Hematopoietic multipotent progenitor cell treated with erythropoietin and hydrocortisone succinate and interleukin-3 and kit ligand, for 4 days (in vitro differentiated cells): ENCODE results near the gene IL1A.

Source experiments
- DNase-seq: peaks from one replicate; pipeline ENCODE4 v3.0.0-alpha.2; 2015

Gene IL1A

GRCh38 chr2:112757265-112757664 lies 27.0 kb downstream of the IL1A start:
- DNase-seq, result peak; percentile 51

DNA sequence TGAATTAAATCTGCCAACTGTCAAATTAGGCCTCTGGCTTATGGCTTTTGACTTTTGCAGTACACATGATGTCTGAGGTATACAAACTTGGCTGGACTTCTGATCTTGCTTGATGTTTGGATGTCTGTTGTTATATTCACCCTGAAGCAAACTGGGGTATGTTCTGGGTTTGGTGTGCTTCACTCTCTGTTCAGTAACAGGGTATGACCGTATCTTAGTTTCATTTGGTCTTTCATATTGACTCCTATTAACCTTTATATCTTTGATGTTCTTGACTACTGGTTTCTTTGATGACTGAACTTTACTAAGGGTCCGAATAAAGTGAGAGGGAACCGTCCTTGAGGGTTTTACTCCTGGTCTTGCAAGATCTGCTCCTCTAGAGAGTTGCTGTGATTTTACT lies 28.1 kb downstream of the IL1A start:
- DNase-seq, result no peak

DNA sequence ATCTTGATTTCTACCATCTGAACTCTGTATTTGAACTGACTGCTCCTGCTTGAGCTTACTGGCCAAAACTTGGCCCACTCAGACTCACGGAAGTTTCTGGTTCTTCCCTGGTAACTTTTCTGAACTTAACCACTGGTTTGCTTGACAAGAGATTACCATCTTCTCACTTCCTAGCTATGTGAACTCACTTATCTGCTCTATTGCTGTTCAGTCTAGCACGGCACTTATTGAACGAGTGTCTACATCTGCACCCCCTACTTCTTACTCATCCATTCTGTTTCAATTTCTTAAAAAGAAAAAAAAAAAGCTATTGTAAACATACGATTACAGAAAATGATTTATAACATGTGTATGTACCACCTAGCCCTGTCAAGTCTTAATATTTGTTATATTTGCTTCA lies 28.8 kb downstream of the IL1A start:
- DNase-seq, result no peak

DNA sequence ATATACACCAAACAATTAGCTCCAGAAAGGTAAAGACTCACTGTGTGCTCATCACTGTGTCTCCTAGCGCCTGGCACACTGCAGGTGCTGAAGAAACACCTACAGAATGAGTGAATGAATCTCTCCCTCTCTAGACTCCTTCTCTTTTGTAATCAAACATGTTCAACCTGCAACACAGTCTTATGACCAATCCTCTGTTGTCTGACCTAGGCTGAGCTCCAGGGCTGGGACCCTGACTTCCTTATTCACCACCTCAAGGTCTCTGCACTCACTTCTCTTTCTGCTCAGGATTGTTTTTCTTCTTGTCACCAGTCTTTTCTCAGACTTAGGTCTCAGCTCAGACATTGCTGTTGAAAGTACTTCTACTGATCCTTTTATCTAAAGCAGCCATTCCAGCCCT lies 29.7 kb downstream of the IL1A start:
- peak; percentile 65 for DNase-seq

GRCh38 chr2:112752667-112753066 lies 31.6 kb downstream of the IL1A start:
- DNase-seq, result no peak

DNA sequence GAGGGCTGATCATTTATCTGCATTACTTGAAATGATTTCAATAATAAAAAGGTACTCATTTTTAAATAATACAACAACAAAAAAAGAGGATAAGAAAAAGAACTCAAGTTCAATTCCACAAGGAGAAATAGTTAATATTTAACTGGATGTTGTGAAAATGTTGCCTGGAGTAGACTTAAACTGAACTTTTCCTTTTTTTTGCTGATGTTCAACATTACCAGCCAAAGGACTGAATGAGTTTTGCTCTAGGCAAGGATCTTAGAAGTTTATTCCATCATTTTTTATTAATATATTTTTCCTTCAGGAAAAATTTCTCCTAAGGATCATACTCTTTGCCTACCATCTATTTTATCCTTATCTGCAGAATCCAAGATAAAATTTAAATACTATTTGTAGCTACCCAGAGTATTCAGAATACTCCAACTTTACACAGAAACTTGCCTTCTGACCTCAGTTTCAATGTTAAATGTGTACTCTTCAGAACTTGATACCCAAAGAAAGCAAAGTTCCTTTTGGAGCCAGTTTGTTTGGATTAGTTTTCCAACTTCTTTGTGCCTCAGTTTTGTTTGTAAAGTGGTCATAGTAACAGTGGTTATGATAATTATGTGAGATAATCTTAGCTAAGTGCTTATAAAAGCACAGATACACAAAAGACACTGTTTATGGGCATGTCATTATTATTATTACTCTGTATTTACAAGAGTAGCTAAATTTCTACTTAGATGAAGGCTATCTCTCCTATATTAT lies 32.7 kb downstream of the IL1A start:
- no peak for DNase-seq

- no peak for DNase-seq
Measured at GRCh38 chr2:112750560-112750843, 33.8 kb downstream of the IL1A start.

DNA sequence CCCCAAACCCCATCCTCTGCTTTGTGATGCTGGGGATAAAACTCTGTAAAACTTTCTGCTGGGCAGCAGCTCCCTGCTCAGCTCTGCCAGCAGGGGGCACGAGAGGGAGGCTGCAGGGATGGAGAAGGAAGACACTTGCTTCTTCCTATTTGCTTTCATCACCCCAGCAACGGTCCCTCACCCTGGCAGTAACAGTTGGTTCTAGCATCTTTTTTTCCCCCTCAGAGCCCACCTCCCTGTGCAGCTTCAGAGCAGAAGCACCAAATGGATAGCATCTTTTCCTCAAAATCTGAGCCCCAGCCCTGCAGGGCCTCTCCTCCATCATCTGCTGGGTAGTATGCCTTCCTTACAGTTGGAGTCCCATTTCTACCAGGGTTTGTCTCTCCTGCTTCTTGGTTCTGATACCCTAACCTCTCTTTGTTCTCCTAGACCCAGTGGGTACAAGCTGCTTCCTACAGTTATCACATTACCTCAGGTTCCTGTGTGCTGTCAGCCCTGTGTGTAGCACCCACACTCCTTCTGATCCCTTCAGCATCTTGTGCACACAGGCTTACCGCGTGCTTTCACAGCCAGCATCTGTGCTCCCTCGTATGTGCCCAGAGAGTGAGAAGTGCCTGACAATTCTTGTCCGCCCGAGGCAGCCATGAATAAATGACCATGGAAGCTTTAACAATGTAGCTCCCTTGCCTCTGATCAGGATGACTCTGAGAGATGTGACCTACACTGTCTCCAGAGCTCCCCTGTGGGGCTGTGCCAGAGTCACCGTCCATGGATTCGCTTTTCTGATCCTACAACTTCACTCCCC lies 34.3 kb downstream of the IL1A start:
- peak; percentile 93 for DNase-seq

DNA sequence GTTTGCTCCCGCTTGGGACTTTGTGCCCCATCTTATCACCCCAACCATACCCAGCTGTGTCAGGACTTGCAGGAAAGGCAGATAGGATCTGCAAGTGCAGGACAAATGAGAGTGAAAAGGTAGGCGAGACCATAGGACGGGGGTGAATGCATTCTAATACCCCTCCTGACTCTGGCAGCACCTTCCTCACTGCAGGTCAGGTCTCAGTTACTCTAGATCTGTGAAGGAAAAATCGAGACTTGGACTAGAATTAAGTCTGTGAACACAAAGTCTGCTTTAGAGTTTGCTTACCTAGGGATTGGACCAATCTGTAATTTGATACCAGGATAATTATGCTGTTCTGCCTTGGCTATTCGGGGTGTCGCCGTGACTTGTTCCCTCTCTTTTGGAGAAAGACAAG lies 43.8 kb downstream of the IL1A start:
- no peak for DNase-seq

DNA sequence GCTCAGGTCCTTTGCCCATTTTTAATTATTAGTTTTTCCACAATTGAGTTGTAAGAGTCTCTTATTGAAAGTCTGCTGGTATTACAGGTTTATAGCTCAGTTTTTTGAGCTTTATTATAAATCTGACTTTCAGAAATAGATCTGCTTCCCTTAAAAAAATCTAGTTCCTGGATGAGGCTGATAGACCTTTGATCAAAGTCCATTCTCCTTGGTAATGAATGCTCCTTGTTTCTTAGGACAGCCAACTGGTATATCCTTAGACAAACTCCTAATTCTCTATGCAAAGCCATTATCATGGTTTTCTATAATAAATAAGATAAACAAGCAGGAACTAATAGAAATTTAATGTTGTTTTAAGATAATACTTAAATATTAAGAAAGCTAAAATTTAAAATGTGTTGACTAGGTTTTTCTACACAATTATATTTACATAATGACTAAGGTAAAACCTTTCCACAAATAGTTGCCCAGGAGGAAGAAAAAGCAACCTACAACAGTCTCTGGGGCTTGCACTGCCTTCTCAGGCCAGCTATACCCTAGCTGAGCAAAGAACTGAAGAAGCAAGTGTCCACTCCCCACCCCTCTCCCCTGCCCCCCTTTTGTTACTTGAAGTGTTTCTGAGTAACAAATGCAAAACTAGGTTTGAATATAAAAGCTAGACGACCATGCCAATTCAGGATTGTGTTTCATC lies 46.6 kb downstream of the IL1A start:
- DNase-seq, result no peak

GRCh38 chr2:112733871-112734270 lies 50.4 kb downstream of the IL1A start:
- DNase-seq, result no peak

GRCh38 chr2:112733456-112733855 lies 50.8 kb downstream of the IL1A start:
- DNase-seq, result no peak

GRCh38 chr2:112731479-112731878 lies 52.8 kb downstream of the IL1A start:
- DNase-seq, result no peak

DNA sequence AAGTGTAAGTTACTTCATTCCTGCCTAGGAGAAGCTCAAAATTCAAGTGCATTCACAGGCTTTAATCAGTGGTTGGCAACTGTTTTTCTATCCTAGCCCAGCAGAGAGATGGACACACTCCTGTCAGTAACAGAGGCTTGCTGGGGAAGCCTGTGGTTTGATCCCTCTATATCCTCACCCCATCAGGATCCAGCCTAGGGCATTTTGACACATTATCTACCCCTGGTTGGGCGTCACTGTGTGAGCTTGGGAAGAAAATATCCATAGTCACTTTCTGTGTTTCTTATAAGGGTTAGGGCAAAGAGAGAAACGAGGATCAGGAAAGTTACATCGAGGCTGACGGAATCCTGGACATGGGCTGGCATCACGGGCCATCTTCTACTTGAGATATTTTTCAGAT lies 53.5 kb downstream of the IL1A start:
- DNase-seq, result no peak

DNA sequence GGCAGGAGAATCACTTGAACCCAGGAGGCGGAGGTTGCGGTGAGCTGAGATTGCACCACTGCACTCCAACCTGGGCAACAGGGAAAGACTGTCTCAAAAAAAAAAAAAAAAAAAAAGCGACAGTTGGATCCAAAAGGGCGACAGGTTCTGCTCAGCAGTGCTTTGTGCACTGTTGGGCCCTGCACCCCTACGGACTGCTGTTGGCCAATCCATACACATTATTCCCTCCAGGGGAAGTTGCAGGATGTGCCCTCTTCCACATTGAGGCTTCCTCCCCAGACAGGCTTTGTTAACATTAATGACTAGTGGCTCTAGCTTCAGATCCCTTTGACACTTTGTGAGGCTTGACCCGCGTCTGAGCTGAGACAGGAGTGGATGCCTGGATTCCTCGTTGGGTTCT lies 54.1 kb downstream of the IL1A start:
- no peak for DNase-seq

DNA sequence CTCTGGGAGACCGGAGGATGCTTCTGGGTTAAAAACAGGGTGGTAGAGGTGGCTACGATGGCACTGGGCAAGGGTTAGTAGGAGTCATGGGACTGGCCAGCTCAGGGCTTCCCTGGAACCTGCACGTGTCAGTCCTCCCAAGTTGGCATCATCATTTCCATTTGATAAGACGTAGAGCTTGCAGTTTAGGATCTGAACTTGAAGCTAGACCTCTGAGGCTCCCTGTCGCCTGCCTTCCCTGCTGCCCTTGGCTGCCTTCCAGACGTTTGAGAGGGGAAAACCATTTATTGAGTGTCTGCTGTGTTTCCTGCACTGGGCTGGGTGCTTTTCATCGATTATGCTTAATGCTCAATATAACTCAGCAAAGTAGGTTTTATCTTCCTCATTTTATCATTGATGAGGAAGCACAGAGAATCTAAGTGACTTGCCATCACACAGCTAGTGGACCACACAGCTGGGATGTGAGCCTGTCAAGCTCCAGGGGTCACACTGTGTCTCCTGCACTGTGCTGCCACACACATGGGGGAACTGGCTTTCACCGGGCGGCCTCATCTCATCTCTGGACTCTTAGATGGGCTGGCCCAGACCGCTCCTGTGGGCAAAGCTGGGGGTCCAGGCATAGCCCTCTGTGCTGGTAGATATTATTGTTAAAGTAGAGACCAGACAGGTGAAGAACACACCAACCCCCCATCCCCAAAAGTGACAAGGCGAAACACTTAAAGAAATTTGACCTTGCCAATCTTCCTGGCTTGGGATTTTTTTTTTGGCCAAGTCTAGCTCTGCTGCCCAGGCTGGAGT lies 55.7 kb downstream of the IL1A start:
- DNase-seq, result peak; percentile 57

DNA sequence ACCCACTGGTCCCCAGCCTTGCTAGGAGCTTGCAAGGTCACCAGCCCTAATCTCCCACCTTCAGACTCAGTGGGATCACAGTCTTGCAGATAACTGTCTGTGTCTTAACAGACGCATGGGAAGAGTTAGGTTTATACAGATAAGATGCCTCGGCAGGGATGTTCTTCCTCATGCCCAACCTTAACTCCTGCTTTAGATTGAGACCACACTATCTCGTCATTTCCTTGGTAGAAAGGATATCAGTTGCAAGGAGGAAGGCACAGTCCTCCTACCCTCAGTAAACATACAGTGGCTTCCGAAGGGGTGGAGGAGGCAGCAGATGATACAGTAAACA lies 56.3 kb downstream of the IL1A start:
- DNase-seq, result peak; percentile 70

- no peak for DNase-seq
Measured at GRCh38 chr2:112727276-112728028, 56.8 kb downstream of the IL1A start.

DNA sequence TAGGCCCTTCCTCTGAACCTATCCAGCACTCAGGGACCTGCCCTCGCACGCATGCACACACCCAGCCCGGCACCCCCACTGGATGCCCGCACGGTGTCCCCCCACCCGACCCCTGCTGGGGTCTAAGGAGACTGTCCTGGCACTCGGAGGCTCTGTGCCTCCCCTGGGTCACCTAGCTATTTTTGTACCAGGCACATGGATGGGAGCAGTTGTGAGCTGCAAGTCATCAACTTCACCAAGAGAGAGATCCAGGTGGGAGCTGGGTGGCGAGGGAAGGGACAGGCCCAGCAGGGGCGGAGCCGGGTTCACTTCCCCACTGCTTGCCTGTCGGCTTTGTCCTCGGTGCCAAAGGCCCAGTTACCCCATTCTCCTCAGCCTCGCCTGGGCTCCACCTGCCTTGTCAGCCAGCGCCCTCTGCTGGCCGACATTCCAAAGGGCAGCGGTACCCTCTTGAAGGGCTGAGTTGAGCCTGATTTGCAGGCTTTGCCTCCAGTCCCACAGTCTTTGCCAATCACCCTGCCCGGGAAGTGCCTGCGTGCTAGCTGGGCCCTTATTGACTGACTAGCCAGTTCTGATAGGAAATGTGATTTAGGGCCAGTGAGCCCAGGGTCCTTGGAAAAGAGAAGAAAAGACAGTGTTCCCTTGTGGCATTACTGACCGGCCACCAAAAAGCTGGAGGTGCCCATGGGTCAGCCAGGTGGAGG lies 57.7 kb downstream of the IL1A start:
- peak; percentile 97 for DNase-seq

GRCh38 chr2:112725545-112726457 lies 58.5 kb downstream of the IL1A start:
- DNase-seq, result no peak
